Tibial nerve (tissue), 3 donors: ENCODE data around the gene ARMS2.

Experiments used
- POLR2A ChIP-seq, 2 donors: fragments of 450-650 bp; IDR thresholded peaks; one replicate each; pipeline ENCODE4 v1.6.1; 2017; ENCODE audit warnings: antibody characterized with exemption in 2 of 2, mild to moderate bottlenecking in 2 of 2, moderate library complexity in 2 of 2
- TF ChIP-seq, protein P1 (sequence below), 5 experiments: fragments of 200-600 bp in 3 of 5; fragments of 450-650 bp in 2 of 5; sonication (generic) in 3 of 5; IDR thresholded peaks; one replicate each; pipeline ENCODE4 v1.5.1; 2016 to 2019; ENCODE audit warnings: antibody characterized with exemption in 5 of 5, mild to moderate bottlenecking in 3 of 5, moderate library complexity in 2 of 5

DNA sequence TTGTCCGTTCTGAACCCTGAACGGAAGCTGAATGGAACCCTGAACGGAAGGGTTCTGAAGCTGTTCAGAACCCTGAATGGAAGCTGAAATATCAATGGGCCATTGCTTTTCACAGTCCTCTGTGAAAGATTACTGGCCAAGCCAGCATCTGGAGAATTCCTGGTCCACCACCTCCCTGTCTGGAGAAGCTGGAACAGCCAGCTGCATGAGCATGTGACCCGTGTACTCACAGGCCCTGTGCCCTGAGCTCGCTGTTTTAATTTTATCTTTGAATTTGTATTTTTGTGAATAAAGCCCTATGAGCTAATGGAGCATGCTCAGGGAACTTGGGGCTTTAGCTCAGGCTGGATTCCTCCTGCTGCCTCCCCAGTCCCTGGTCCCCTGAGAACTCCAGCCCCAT lies 44.1 kb downstream of the ARMS2 start:
- TF ChIP-seq, protein P1, sequence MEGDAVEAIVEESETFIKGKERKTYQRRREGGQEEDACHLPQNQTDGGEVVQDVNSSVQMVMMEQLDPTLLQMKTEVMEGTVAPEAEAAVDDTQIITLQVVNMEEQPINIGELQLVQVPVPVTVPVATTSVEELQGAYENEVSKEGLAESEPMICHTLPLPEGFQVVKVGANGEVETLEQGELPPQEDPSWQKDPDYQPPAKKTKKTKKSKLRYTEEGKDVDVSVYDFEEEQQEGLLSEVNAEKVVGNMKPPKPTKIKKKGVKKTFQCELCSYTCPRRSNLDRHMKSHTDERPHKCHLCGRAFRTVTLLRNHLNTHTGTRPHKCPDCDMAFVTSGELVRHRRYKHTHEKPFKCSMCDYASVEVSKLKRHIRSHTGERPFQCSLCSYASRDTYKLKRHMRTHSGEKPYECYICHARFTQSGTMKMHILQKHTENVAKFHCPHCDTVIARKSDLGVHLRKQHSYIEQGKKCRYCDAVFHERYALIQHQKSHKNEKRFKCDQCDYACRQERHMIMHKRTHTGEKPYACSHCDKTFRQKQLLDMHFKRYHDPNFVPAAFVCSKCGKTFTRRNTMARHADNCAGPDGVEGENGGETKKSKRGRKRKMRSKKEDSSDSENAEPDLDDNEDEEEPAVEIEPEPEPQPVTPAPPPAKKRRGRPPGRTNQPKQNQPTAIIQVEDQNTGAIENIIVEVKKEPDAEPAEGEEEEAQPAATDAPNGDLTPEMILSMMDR (IDR thresholded peaks at IDR 0.05) = no peak
- no peak for TF ChIP-seq POLR2A (IDR thresholded peaks at IDR 0.05)
